HTR-8/SVneo (cell line): Measurements from ENCODE around the gene SFXN5.
A peak's percentile ranks its signal among the peaks of the same experiment; 100 is the strongest.
"Not testable (repeated sequence)": the region's sequence is repeated elsewhere in the genome, so short reads cannot be mapped to it uniquely, and the experiment has no call there.

ENCODE experiments used
- DNase-seq: peaks from one replicate; pipeline ENCODE4 v3.0.0; 2011; ENCODE audit warnings: low spot score, mixed read lengths; ENCODE audit not compliant: insufficient read length
- FAIRE-seq: peaks from 2 replicates; lab custom pipeline; 2011; peaks lifted over from hg19 to GRCh38; lab: Jason Lieb, UNC

The SFXN5 gene

GRCh38 chr2:72915907-72916742, 155.4 kb downstream of the SFXN5 start:
- no peak for FAIRE-seq
- no peak for DNase-seq

- no peak for FAIRE-seq
- DNase-seq: no peak
These were observed 156.1 kb downstream of the SFXN5 start for GRCh38 chr2:72915320-72915906.

GRCh38 chr2:72914589-72915319, 156.8 kb downstream of the SFXN5 start:
- DNase-seq: no peak
- FAIRE-seq: no peak

- FAIRE-seq (no peak), DNase-seq (no peak)
These were observed 157.3 kb downstream of the SFXN5 start for GRCh38 chr2:72914206-72914559.

GRCh38 chr2:72913486-72914205, 157.9 kb downstream of the SFXN5 start:
- FAIRE-seq (no peak), DNase-seq (no peak)

GRCh38 chr2:72911256-72911655, 160.3 kb downstream of the SFXN5 start:
- FAIRE-seq: no peak
- no peak for DNase-seq

GRCh38 chr2:72908741-72909140, 162.8 kb downstream of the SFXN5 start:
- DNase-seq (no peak), FAIRE-seq (no peak)

GRCh38 chr2:72907369-72907768, 164.1 kb downstream of the SFXN5 start:
- FAIRE-seq, DNase-seq: not testable (repeated sequence)

- FAIRE-seq (no peak), DNase-seq (no peak)
These were observed 170.1 kb downstream of the SFXN5 start for GRCh38 chr2:72901426-72901825.

GRCh38 chr2:72900191-72900825, 171.2 kb downstream of the SFXN5 start:
- DNase-seq: no peak
- peak; percentile 62 for FAIRE-seq

GRCh38 chr2:72898585-72898906, 173.0 kb downstream of the SFXN5 start:
- no peak for FAIRE-seq
- DNase-seq: no peak

GRCh38 chr2:72897785-72898584, 173.5 kb downstream of the SFXN5 start:
- FAIRE-seq: no peak
- no peak for DNase-seq

- FAIRE-seq (no peak), DNase-seq (no peak)
These were observed 175.1 kb downstream of the SFXN5 start for GRCh38 chr2:72896446-72896845.

- DNase-seq: no peak
- no peak for FAIRE-seq
These were observed 175.7 kb downstream of the SFXN5 start for GRCh38 chr2:72895759-72896281.

GRCh38 chr2:72895154-72895553, 176.4 kb downstream of the SFXN5 start:
- DNase-seq (no peak), FAIRE-seq (no peak)

- no peak for FAIRE-seq
- no peak for DNase-seq
These were observed 177.0 kb downstream of the SFXN5 start for GRCh38 chr2:72894514-72894913.

GRCh38 chr2:72893594-72894319, 177.8 kb downstream of the SFXN5 start:
- FAIRE-seq: peak; percentile 42
- DNase-seq: peak; percentile 76

- FAIRE-seq (peak; percentile 81), DNase-seq (peak; percentile 86)
These were observed 178.9 kb downstream of the SFXN5 start for GRCh38 chr2:72892506-72893173.
